ENCODE data around the gene SIDT1.

Gene SIDT1

DNA sequence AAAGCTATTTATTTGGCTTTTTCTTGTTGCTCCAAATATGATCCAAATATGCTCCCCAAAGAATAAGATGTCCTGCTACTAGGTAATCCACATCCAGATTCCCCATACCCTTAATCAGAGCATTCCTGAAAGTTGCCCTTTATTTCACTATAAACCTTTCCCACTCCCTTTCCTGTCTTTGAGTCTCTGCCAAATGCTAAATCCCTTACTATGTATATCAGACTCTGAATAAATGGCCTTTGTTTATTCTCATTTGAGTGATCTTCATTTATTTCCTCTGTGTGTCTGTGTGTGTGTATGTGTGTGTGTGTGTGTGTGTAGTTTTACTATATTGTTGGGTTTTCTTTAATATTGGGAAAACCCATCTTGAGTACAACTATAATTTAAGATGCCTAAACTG lies 10.4 kb upstream of the SIDT1 start:
- no peaks in the 10 kb centered on the region for H3K36me3 Mint-ChIP-seq (ENCODE audit: insufficient read depth)
- ATAC-seq (replicated peaks; ENCODE audit: extremely low read depth, poor library complexity, severe bottlenecking) (no peak), DNase-seq (ENCODE audit: low spot score in 2 of 2) (no peak)
- peaks cover under 1% of the 10 kb centered on the region for H3K4me1 Mint-ChIP-seq
- no peak overlapping the region for H3K4me3 Mint-ChIP-seq
- peaks cover 31% of the 10 kb centered on the region for H3K27me3 Mint-ChIP-seq
- H3K9me3 Mint-ChIP-seq: no peaks in the 10 kb centered on the region
- H3K27ac Mint-ChIP-seq (ENCODE audit: low read depth): no peak overlapping the region

GRCh38 chr3:113523241-113523640 lies 9.1 kb upstream of the SIDT1 start:
- Mint-ChIP-seq H3K27ac (ENCODE audit: low read depth) (no peak overlapping the region), H3K9me3 (no peaks in the 10 kb centered on the region), H3K4me1 (no peaks in the 10 kb centered on the region), H3K36me3 (ENCODE audit: insufficient read depth) (no peaks in the 10 kb centered on the region), H3K27me3 (peaks cover 19% of the 10 kb centered on the region), H3K4me3 (no peak overlapping the region)
- ATAC-seq (replicated peaks; ENCODE audit: extremely low read depth, poor library complexity, severe bottlenecking) (no peak), DNase-seq (ENCODE audit: low spot score in 2 of 2) (no peak)

DNA sequence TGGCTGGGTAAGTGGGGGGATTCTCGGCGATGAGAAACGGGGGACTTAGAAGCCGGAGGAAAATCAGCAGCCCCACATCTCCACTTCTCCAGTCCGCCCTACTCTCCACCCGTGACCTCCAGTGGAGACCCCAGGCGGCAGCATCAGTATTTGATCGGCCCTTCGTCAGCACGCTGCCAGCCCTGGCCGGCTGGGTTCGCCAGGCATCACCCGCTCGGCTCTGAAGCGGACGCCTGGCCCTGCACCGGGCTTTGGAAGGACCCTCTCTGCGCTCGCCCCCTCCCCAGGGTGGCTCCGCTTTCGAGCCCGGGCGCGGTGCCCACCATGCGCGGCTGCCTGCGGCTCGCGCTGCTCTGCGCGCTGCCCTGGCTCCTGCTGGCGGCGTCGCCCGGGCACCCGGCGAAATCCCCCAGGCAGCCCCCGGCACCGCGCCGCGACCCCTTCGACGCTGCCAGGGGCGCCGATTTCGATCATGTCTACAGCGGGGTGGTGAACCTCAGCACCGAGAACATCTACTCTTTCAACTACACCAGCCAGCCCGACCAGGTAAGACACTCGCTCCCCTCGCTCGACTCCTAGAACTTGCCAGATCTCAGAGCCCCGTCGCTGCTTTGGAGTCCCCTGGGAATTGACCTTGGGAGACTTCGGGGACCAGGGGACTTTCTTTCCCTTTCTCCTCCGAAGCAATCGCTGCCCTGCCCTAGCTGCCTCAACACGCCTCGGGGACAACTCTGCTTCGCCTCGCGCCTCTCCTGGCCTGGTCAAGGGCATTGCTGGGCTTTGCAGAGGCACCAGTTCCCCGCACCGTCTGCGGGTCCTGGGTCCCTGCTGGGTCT lies 561 bp downstream of the SIDT1 start:
- no peaks in the 10 kb centered on the region for H3K9me3 Mint-ChIP-seq
- H3K36me3 Mint-ChIP-seq (ENCODE audit: insufficient read depth): peaks cover 27% of the 10 kb centered on the region
- DNase-seq (ENCODE audit: low spot score in 2 of 2): no peak
- peak; percentile 29 for ATAC-seq (replicated peaks; ENCODE audit: extremely low read depth, poor library complexity, severe bottlenecking)
- H3K4me1 Mint-ChIP-seq: peaks cover 54% of the 10 kb centered on the region
- no peaks in the 10 kb centered on the region for H3K27me3 Mint-ChIP-seq
- H3K27ac Mint-ChIP-seq (ENCODE audit: low read depth): peak overlapping the region; percentile 97
- H3K4me3 Mint-ChIP-seq: peak overlapping the region; percentile 100

DNA sequence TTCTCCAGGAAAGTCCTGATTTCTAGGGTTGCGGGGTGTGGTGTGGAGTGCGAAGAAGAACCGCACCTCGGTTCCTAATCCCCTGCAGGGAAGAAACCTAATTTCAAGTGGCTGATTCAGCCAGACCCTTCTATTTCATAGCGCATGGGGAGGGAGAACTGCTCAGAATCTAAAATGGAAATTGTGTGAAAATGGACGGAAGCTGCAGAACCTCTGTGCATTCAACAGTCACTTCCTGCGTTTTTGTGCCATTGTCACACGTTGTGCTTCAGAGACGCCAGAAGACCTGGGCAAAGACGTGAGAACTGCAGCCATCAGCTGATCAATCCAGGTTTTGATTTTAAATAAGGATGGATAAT lies 1.2 kb downstream of the SIDT1 start:
- H3K9me3 Mint-ChIP-seq: no peaks in the 10 kb centered on the region
- peak overlapping the region; percentile 100 for H3K4me3 Mint-ChIP-seq
- peaks cover 27% of the 10 kb centered on the region for H3K36me3 Mint-ChIP-seq (ENCODE audit: insufficient read depth)
- peak overlapping the region; percentile 97 for H3K27ac Mint-ChIP-seq (ENCODE audit: low read depth)
- DNase-seq (ENCODE audit: low spot score in 2 of 2): peak; percentile 22 to 36
- peaks cover 60% of the 10 kb centered on the region for H3K4me1 Mint-ChIP-seq
- ATAC-seq (replicated peaks; ENCODE audit: extremely low read depth, poor library complexity, severe bottlenecking): peak; percentile 52
- H3K27me3 Mint-ChIP-seq: no peaks in the 10 kb centered on the region

DNA sequence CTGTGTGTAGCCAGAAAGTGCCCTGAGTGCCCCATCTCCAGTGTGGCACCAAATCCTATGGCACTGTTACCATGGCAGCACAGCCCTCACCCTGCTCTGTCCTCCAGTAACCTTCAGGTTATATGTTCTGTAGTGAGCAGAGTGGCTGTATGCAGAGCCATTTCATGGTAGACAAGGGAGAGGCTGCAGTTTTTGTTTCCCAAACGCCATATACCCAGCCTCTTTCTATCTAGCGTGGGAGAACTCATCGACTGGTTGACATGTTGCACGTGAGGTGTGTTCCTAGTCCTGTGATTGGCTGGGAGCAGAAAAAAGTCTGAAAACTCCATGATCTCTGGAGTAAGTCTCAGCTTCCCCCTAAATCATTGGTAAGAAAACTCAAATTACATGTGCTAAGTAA lies 2.0 kb downstream of the SIDT1 start:
- DNase-seq (ENCODE audit: low spot score in 2 of 2): no peak
- peak overlapping the region; percentile 100 for H3K4me3 Mint-ChIP-seq
- ATAC-seq (replicated peaks; ENCODE audit: extremely low read depth, poor library complexity, severe bottlenecking): peak; percentile 15
- peak overlapping the region; percentile 97 for H3K27ac Mint-ChIP-seq (ENCODE audit: low read depth)
- H3K4me1 Mint-ChIP-seq: peaks cover 63% of the 10 kb centered on the region
- H3K36me3 Mint-ChIP-seq (ENCODE audit: insufficient read depth): peaks cover 30% of the 10 kb centered on the region
- H3K9me3 Mint-ChIP-seq: no peaks in the 10 kb centered on the region
- H3K27me3 Mint-ChIP-seq: no peaks in the 10 kb centered on the region

DNA sequence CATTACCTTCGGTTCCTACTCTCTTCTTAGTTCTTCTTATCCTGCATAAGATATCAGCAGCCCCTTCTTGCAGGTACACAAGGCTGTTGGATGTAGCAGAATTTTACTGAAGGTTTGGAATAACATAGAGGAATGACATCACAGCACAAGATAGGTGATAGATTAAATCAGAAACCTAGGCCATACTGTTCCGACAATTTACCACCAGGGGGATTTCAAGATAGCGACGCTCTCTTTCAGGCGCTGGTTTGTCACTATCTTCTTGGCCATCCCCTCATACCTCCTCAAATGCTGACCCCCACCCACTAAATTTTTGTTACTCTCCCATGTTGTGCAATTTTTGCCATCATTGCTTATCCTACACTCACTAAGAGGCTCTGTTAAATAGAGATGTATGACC lies 3.5 kb downstream of the SIDT1 start:
- no peak for ATAC-seq (replicated peaks; ENCODE audit: extremely low read depth, poor library complexity, severe bottlenecking)
- Mint-ChIP-seq H3K4me1 (peaks cover 63% of the 10 kb centered on the region), H3K9me3 (no peaks in the 10 kb centered on the region), H3K4me3 (peak overlapping the region; percentile 56), H3K27ac (ENCODE audit: low read depth) (peak overlapping the region; percentile 41), H3K36me3 (ENCODE audit: insufficient read depth) (peaks cover 33% of the 10 kb centered on the region), H3K27me3 (no peaks in the 10 kb centered on the region)
- DNase-seq (ENCODE audit: low spot score in 2 of 2): no peak

DNA sequence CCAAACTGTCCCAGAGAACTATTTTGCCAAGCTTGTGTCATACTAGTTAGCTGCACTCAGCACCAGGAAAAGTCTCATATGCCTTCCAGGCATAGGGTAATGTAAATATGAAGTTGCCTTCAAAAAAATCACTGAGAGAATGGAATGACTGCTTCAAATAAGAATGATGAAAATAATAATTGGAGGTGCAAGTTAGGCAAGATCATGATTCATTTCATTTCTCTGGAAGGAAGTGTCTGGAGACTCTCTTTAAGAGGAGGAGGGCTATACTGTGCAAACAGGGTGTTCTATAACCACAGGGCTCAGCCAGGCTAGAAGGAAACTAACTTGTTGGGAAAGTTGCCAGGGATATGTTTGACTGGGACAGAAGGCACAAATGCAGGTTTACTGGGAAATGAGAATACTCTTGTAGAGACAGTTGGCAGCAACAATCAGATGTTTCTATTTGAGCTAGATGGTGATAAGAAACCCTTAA lies 4.3 kb downstream of the SIDT1 start:
- Mint-ChIP-seq H3K9me3 (no peaks in the 10 kb centered on the region), H3K36me3 (ENCODE audit: insufficient read depth) (peaks cover 33% of the 10 kb centered on the region), H3K4me3 (peak overlapping the region; percentile 56), H3K4me1 (peaks cover 56% of the 10 kb centered on the region), H3K27ac (ENCODE audit: low read depth) (peak overlapping the region; percentile 41), H3K27me3 (no peaks in the 10 kb centered on the region)
- DNase-seq (ENCODE audit: low spot score in 2 of 2): no peak
- no peak for ATAC-seq (replicated peaks; ENCODE audit: extremely low read depth, poor library complexity, severe bottlenecking)

- peaks cover 52% of the 10 kb centered on the region for H3K4me1 Mint-ChIP-seq
- ATAC-seq (replicated peaks; ENCODE audit: extremely low read depth, poor library complexity, severe bottlenecking) (no peak), DNase-seq (ENCODE audit: low spot score in 2 of 2) (no peak)
- H3K9me3 Mint-ChIP-seq: no peaks in the 10 kb centered on the region
- H3K36me3 Mint-ChIP-seq (ENCODE audit: insufficient read depth): peaks cover 37% of the 10 kb centered on the region
- no peak overlapping the region for H3K4me3 Mint-ChIP-seq
- no peak overlapping the region for H3K27ac Mint-ChIP-seq (ENCODE audit: low read depth)
- no peaks in the 10 kb centered on the region for H3K27me3 Mint-ChIP-seq
These were observed 4.8 kb downstream of the SIDT1 start for GRCh38 chr3:113537155-113537554.

DNA sequence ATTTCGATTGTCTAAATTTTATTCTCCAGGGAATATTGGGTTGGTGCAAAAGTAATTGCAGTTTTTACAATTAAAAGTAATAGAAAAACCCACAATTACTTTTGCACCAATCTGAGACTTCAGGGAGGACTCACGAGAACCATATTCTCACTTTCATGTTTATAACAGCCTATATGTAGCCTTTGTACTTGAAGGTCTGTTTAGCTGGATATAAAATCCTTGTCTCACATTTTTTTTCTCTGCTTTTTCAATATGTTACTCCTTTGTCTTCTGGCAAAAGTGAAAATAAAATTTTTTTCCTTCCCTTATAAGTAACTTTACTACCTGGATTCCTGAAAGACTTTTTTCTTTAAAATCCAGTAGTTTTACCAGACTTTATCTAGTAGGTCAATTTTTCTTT lies 9.2 kb downstream of the SIDT1 start:
- Mint-ChIP-seq H3K4me3 (no peak overlapping the region), H3K27me3 (no peaks in the 10 kb centered on the region), H3K27ac (ENCODE audit: low read depth) (peak overlapping the region; percentile 64), H3K9me3 (no peaks in the 10 kb centered on the region), H3K4me1 (peaks cover 58% of the 10 kb centered on the region), H3K36me3 (ENCODE audit: insufficient read depth) (peaks cover 38% of the 10 kb centered on the region)
- DNase-seq (ENCODE audit: low spot score in 2 of 2) (no peak), ATAC-seq (replicated peaks; ENCODE audit: extremely low read depth, poor library complexity, severe bottlenecking) (no peak)

DNA sequence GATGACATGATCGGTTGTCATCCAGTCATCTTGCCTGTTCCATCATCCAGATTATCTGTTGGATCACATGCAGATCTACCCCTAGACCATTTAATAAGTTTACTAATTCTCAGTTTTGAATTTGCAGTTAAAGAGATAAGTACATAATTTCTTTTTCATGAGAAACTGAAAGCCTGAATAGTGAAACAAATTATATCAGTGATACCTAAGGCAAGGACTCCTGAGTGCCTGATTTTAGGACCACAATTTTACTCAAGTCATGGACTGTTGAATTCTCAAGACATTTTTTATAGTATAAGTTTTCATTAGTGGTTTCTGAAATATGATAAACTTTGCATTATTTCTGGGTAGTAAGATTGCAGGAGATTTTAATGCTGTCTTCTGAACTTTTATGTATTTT lies 13.2 kb downstream of the SIDT1 start:
- peaks cover 25% of the 10 kb centered on the region for H3K36me3 Mint-ChIP-seq (ENCODE audit: insufficient read depth)
- no peaks in the 10 kb centered on the region for H3K9me3 Mint-ChIP-seq
- H3K27ac Mint-ChIP-seq (ENCODE audit: low read depth): peak overlapping the region; percentile 58

DNA sequence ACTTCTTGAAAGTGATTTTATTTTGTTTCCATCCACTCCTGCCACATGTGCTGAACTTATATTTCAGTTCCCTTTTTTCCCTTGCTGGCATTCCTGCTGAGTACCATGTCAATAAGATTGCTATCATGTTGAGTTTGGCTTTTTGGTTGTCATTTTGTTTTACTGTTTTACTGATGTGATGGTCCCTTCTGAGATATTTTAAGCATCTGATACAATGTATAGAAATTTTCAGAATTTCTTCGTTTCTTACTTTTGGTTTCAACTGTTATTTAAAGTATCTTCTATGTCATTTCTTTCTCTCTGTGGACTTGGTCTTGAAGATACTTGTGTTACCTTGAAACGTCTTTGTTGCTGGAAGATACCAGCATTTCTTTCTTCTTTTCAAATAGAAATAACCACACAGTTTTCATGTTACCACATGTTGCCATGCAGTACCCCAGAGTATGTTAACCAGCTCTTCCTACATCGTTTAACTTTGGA lies 14.1 kb downstream of the SIDT1 start:
- no peak for DNase-seq (ENCODE audit: low spot score in 2 of 2)
- no peak overlapping the region for H3K4me3 Mint-ChIP-seq
- H3K36me3 Mint-ChIP-seq (ENCODE audit: insufficient read depth): peaks cover 25% of the 10 kb centered on the region
- H3K27me3 Mint-ChIP-seq: no peaks in the 10 kb centered on the region
- peak overlapping the region; percentile 58 for H3K27ac Mint-ChIP-seq (ENCODE audit: low read depth)
- peaks cover 64% of the 10 kb centered on the region for H3K4me1 Mint-ChIP-seq
- no peaks in the 10 kb centered on the region for H3K9me3 Mint-ChIP-seq
- ATAC-seq (replicated peaks; ENCODE audit: extremely low read depth, poor library complexity, severe bottlenecking): no peak

More for the DNA sequence above, 13.2 kb downstream of the SIDT1 start:
- ATAC-seq (replicated peaks; ENCODE audit: extremely low read depth, poor library complexity, severe bottlenecking) (no peak), DNase-seq (ENCODE audit: low spot score in 2 of 2) (no peak)
- peaks cover 58% of the 10 kb centered on the region for H3K4me1 Mint-ChIP-seq
- H3K4me3 Mint-ChIP-seq: no peak overlapping the region
- H3K27me3 Mint-ChIP-seq: no peaks in the 10 kb centered on the region

GRCh38 chr3:113548501-113548900 lies 16.1 kb downstream of the SIDT1 start:
- H3K27ac Mint-ChIP-seq (ENCODE audit: low read depth): peak overlapping the region; percentile 36
- H3K27me3 Mint-ChIP-seq: no peaks in the 10 kb centered on the region
- H3K9me3 Mint-ChIP-seq: no peaks in the 10 kb centered on the region
- ATAC-seq (replicated peaks; ENCODE audit: extremely low read depth, poor library complexity, severe bottlenecking): no peak
- H3K4me1 Mint-ChIP-seq: peaks cover 64% of the 10 kb centered on the region
- peaks cover 14% of the 10 kb centered on the region for H3K36me3 Mint-ChIP-seq (ENCODE audit: insufficient read depth)
- H3K4me3 Mint-ChIP-seq: no peak overlapping the region
- no peak for DNase-seq (ENCODE audit: low spot score in 2 of 2)

DNA sequence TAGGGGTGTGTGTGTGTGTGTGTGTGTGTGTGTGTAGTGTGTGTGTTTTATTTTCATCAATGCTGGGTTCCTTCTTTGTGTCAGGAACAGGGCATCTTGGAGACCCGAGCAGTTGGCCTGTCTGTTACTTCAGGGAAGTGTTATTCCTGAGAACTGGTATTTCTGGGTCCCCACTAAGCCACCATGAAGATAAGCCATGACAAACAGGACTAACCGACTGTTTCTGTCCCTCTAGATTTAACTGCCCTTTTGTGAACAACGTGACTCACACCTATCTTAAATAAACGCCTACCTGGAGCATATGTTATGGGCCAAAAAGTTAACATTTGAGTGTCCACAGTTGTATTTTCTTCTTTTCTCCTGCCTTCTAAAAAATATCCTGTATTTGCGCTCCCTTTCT lies 19.5 kb downstream of the SIDT1 start:
- peaks cover 8% of the 10 kb centered on the region for H3K36me3 Mint-ChIP-seq (ENCODE audit: insufficient read depth)
- DNase-seq (ENCODE audit: low spot score in 2 of 2) (no peak), ATAC-seq (replicated peaks; ENCODE audit: extremely low read depth, poor library complexity, severe bottlenecking) (no peak)
- no peaks in the 10 kb centered on the region for H3K27me3 Mint-ChIP-seq
- H3K4me1 Mint-ChIP-seq: peaks cover 48% of the 10 kb centered on the region
- H3K4me3 Mint-ChIP-seq: peak overlapping the region; percentile 8
- H3K27ac Mint-ChIP-seq (ENCODE audit: low read depth): peak overlapping the region; percentile 10
- H3K9me3 Mint-ChIP-seq: no peaks in the 10 kb centered on the region
